Pons (tissue), 1 donor: Measurements from ENCODE around the gene WNT1.

ENCODE experiments used
- DNase-seq: peaks from one replicate; pipeline ENCODE4 v3.0.0-alpha.2; 2016; ENCODE audit warnings: low spot score

The WNT1 gene

GRCh38 chr12:49028666-49029275 is 50.6 kb downstream of the WNT1 start:
- no peak for DNase-seq

- DNase-seq, result no peak
Measured at GRCh38 chr12:49030119-49030518, 52.0 kb downstream of the WNT1 start.

- no peak for DNase-seq
Measured at GRCh38 chr12:49030714-49031572, 52.8 kb downstream of the WNT1 start.

- DNase-seq, result no peak
Measured at GRCh38 chr12:49031573-49032161, 53.5 kb downstream of the WNT1 start.
